DND-41 (cell line): ENCODE results near the gene ADNP.
A peak's percentile ranks its signal among the peaks of the same experiment; 100 is the strongest.

Experiments
- ATAC-seq: fragments of 200-7000 bp; cut with Tn5 transposase; 3 replicates; pipeline ENCODE4 v1.9.1; 2021; ENCODE audit warnings: low read depth; ENCODE audit not compliant: insufficient read depth
- DNase-seq: peaks from one replicate; pipeline ENCODE4 v3.0.0-alpha.2; 2020
- H2AFZ ChIP-seq: 2 replicates; pipeline ENCODE4 v1.6.0; 2012; ENCODE audit warnings: low read depth, low read length
- H3K27ac ChIP-seq: 2 replicates; pipeline ENCODE4 v1.5.1; 2012; ENCODE audit warnings: low read length, inconsistent platforms
- H3K27me3 ChIP-seq: fragments of 200-600 bp; sonication (generic); 2 replicates; pipeline ENCODE4 v1.6.0; 2012; ENCODE audit warnings: low read length, mild to moderate bottlenecking, inconsistent platforms; ENCODE audit not compliant: insufficient read depth, poor library complexity
- H3K36me3 ChIP-seq: 2 replicates; pipeline ENCODE4 v1.5.1; 2012; ENCODE audit warnings: low read length, inconsistent platforms; ENCODE audit not compliant: insufficient read depth
- H3K4me1 ChIP-seq: 2 replicates; pipeline ENCODE4 v1.5.1; 2012; ENCODE audit warnings: mild to moderate bottlenecking, low read length; ENCODE audit not compliant: insufficient read depth
- H3K4me2 ChIP-seq: 2 replicates; pipeline ENCODE4 v1.6.0; 2012; ENCODE audit warnings: mild to moderate bottlenecking, moderate library complexity, low read length, inconsistent platforms; ENCODE audit not compliant: insufficient read depth
- H3K4me3 ChIP-seq, 2 experiments: fragments of 200-600 bp in 1 of 2; shearing (Covaris generic) in 1 of 2; 2 replicates each; pipeline ENCODE4 v1.5.1; 2012 to 2016; ENCODE audit warnings: inconsistent platforms in 2 of 2, low read length in 2 of 2, mild to moderate bottlenecking in 2 of 2, low read depth in 1 of 2, moderate library complexity in 1 of 2
- H3K79me2 ChIP-seq: 2 replicates; pipeline ENCODE4 v1.6.0; 2012; ENCODE audit warnings: low read length, inconsistent platforms; ENCODE audit not compliant: insufficient read depth
- H3K9ac ChIP-seq: 2 replicates; pipeline ENCODE4 v1.6.0; 2012; ENCODE audit warnings: low read depth, mild to moderate bottlenecking, inconsistent platforms, low read length, moderate library complexity
- H3K9me3 ChIP-seq: 2 replicates; pipeline ENCODE4 v1.5.1; 2012; ENCODE audit warnings: low read length, moderate library complexity, mild to moderate bottlenecking, inconsistent platforms; ENCODE audit not compliant: insufficient read depth, severe bottlenecking
- H4K20me1 ChIP-seq: 2 replicates; pipeline ENCODE4 v1.6.0; 2012; ENCODE audit warnings: low read length; ENCODE audit not compliant: insufficient read depth
- EZH2 ChIP-seq: IDR thresholded peaks from 3 replicates; pipeline ENCODE4 v1.6.1; 2012; ENCODE audit warnings: borderline replicate concordance, low read depth, mild to moderate bottlenecking, moderate library complexity, low read length, inconsistent platforms; ENCODE audit not compliant: severe bottlenecking
- TF ChIP-seq, protein P1 (sequence below): IDR thresholded peaks from 2 replicates; pipeline ENCODE4 v1.5.1; 2012; ENCODE audit warnings: borderline replicate concordance, low read length, moderate library complexity, mild to moderate bottlenecking; ENCODE audit not compliant: poor library complexity, severe bottlenecking; ENCODE audit errors: extremely low read depth

The ADNP gene

GRCh38 chr20:50930139-50930975 lies 880 bp downstream of the ADNP start:
- Histone ChIP-seq H3K4me3 (peak overlapping the region; percentile 53 to 72; a peak in 3 of 4 replicates), H3K4me1 (peaks cover 53% of the 10 kb centered on the region), H3K27me3 (no peaks in the 10 kb centered on the region), H4K20me1 (peaks cover 45% of the 10 kb centered on the region), H3K27ac (peak overlapping the region; percentile 87), H3K79me2 (peaks cover 65% of the 10 kb centered on the region), H3K9me3 (no peaks in the 10 kb centered on the region), H3K4me2 (peak overlapping the region; percentile 72), H3K9ac (peak overlapping the region; percentile 89), H3K36me3 (peaks cover 74% of the 10 kb centered on the region), H2AFZ (peak overlapping the region; percentile 63)
- peak; percentile 39 for DNase-seq
- TF ChIP-seq, protein P1, sequence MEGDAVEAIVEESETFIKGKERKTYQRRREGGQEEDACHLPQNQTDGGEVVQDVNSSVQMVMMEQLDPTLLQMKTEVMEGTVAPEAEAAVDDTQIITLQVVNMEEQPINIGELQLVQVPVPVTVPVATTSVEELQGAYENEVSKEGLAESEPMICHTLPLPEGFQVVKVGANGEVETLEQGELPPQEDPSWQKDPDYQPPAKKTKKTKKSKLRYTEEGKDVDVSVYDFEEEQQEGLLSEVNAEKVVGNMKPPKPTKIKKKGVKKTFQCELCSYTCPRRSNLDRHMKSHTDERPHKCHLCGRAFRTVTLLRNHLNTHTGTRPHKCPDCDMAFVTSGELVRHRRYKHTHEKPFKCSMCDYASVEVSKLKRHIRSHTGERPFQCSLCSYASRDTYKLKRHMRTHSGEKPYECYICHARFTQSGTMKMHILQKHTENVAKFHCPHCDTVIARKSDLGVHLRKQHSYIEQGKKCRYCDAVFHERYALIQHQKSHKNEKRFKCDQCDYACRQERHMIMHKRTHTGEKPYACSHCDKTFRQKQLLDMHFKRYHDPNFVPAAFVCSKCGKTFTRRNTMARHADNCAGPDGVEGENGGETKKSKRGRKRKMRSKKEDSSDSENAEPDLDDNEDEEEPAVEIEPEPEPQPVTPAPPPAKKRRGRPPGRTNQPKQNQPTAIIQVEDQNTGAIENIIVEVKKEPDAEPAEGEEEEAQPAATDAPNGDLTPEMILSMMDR, result no peak
- TF ChIP-seq EZH2, result no peak
- no peak for ATAC-seq

GRCh38 chr20:50929299-50930138 lies 1.7 kb downstream of the ADNP start:
- DNase-seq (peak; percentile 93), ATAC-seq (peak; percentile 73)
- Histone ChIP-seq H3K27ac (peak overlapping the region; percentile 65), H3K4me3 (peak overlapping the region; percentile 53 to 72; a peak in 3 of 4 replicates), H4K20me1 (peaks cover 54% of the 10 kb centered on the region), H3K79me2 (peaks cover 73% of the 10 kb centered on the region), H3K4me1 (peaks cover 59% of the 10 kb centered on the region), H3K4me2 (peak overlapping the region; percentile 72), H2AFZ (no peak overlapping the region), H3K9ac (peak overlapping the region; percentile 89), H3K27me3 (no peaks in the 10 kb centered on the region), H3K36me3 (peaks cover 75% of the 10 kb centered on the region), H3K9me3 (no peaks in the 10 kb centered on the region)
- TF ChIP-seq, protein P1, result peak; percentile 98
- no peak for TF ChIP-seq EZH2

- peak overlapping the region; percentile 6; the same call in 1 of the 2 replicates for H3K27ac ChIP-seq
- DNase-seq, result no peak
Observed at GRCh38 chr20:50928469-50928868, 2.8 kb downstream of the ADNP start.

More at GRCh38 chr20:50928469-50928868, 2.8 kb downstream of the ADNP start:
- TF ChIP-seq EZH2, result no peak
- TF ChIP-seq, protein P1, result peak; percentile 33
- H3K9ac ChIP-seq, result peak overlapping the region; percentile 89; the same call in 1 of the 2 replicates
- H3K27me3 ChIP-seq, result no peaks in the 10 kb centered on the region
- peaks cover 59% of the 10 kb centered on the region for H3K4me1 ChIP-seq
- no peak overlapping the region for H2AFZ ChIP-seq
- H3K36me3 ChIP-seq, result peaks cover 75% of the 10 kb centered on the region
- H3K79me2 ChIP-seq, result peaks cover 83% of the 10 kb centered on the region
- H3K4me3 ChIP-seq, result peak overlapping the region; percentile 7 to 72; a peak in 3 of 4 replicates
- ATAC-seq, result no peak
- H3K9me3 ChIP-seq, result no peaks in the 10 kb centered on the region
- peak overlapping the region; percentile 72 for H3K4me2 ChIP-seq
- H4K20me1 ChIP-seq, result peaks cover 64% of the 10 kb centered on the region
